B cell (primary cell): ENCODE data around the gene USP46. TPM values are rescaled to one million over a fixed set of nuclear protein-coding genes. Genes with fewer than 3 reads are reported as not detected.

Source experiments
- ATAC-seq: fragments of 200-7000 bp; cut with Tn5 transposase; one replicate; pipeline ENCODE4 v1.10.0; 2021; ENCODE audit warnings: low read depth, mild to moderate bottlenecking, moderate number of reproducible peaks, moderate library complexity
- CTCF ChIA-PET: fragments of 350-600 bp; sonication (Branson Sonifier 250); formaldehyde crosslinking; loops from one replicate; lab custom pipeline; 2021; ENCODE audit warnings: antibody characterized with exemption, inconsistent platforms; lab: Charles Lee
- POLR2A ChIA-PET: fragments of 350-600 bp; sonication (Branson Sonifier 250); formaldehyde crosslinking; loops from one replicate; lab custom pipeline; 2021; ENCODE audit warnings: antibody characterized with exemption; lab: Charles Lee
- DNase-seq: peaks from one replicate; pipeline ENCODE4 v3.0.0; 2013
- H2AFZ ChIP-seq: 2 replicates; pipeline ENCODE4 v1.6.1; 2012; ENCODE audit warnings: mild to moderate bottlenecking, low read depth, low read length; ENCODE audit not compliant: insufficient read depth, poor library complexity, severe bottlenecking
- H3K27ac ChIP-seq, 2 donors: 1 replicate in 1 of 2; 2 replicates in 1 of 2; pipeline ENCODE4 v1.5.1; 2012 to 2013; ENCODE audit warnings: low read length in 2 of 2, mild to moderate bottlenecking in 2 of 2, moderate library complexity in 1 of 2
- H3K27me3 ChIP-seq, 4 experiments: fragments of 200-600 bp in 1 of 4; sonication (generic) in 1 of 4; replicated peaks in 1 of 4; 1 replicate in 2 of 4; 2 replicates in 2 of 4; pipeline versions ENCODE4 v1.6.1 to v1.7.0; 2013 to 2016; ENCODE audit warnings: low read length in 3 of 4, mild to moderate bottlenecking in 2 of 4, mixed read lengths in 1 of 4, moderate library complexity in 1 of 4; ENCODE audit not compliant: insufficient read depth in 4 of 4, control insufficient read depth in 3 of 4; ENCODE audit errors: control extremely low read depth in 1 of 4
- H3K36me3 ChIP-seq, 2 experiments: replicated peaks in 1 of 2; 1 replicate in 1 of 2; 2 replicates in 1 of 2; pipeline versions ENCODE4 v1.6.1 to v1.7.1; 2013; ENCODE audit warnings: low read length in 1 of 2; ENCODE audit not compliant: insufficient read depth in 2 of 2, control insufficient read depth in 1 of 2; ENCODE audit errors: control extremely low read depth in 1 of 2, extremely low read depth in 1 of 2
- H3K4me1 ChIP-seq, 2 donors: fragments of 200-600 bp in 1 of 2; sonication (generic) in 1 of 2; 1 replicate in 1 of 2; 2 replicates in 1 of 2; pipeline versions ENCODE4 v1.5.1 to v1.6.1; 2013 to 2017; ENCODE audit warnings: low read length in 2 of 2; ENCODE audit not compliant: control insufficient read depth in 2 of 2, insufficient read depth in 2 of 2
- H3K4me2 ChIP-seq: replicated peaks from 2 replicates; pipeline ENCODE3; 2012; ENCODE audit warnings: mild to moderate bottlenecking, low read depth, low read length; ENCODE audit not compliant: poor library complexity, severe bottlenecking
- H3K4me3 ChIP-seq, 5 experiments: fragments of 200-600 bp in 1 of 5; sonication (generic) in 1 of 5; 1 replicate in 3 of 5; 2 replicates in 2 of 5; pipeline versions ENCODE4 v1.5.1 to v1.7.0; 2011 to 2016; ENCODE audit warnings: low read length in 4 of 5, mild to moderate bottlenecking in 4 of 5, low read depth in 2 of 5, control low read depth in 1 of 5, moderate library complexity in 1 of 5; ENCODE audit not compliant: insufficient read depth in 1 of 5; ENCODE audit errors: control extremely low read depth in 1 of 5, extremely low read depth in 1 of 5
- H3K79me2 ChIP-seq: fragments of 200-600 bp; sonication (generic); one replicate; pipeline ENCODE4 v1.6.0; 2016; ENCODE audit warnings: low read length; ENCODE audit not compliant: control insufficient read depth, insufficient read depth
- H3K9ac ChIP-seq: fragments of 200-600 bp; sonication (generic); 2 replicates; pipeline ENCODE4 v1.6.1; 2017; ENCODE audit warnings: mild to moderate bottlenecking, low read length, moderate library complexity
- H3K9me3 ChIP-seq, 3 donors: one replicate each; pipeline versions ENCODE4 v1.6.1 to v1.7.1; 2013; ENCODE audit warnings: low read length in 2 of 3; ENCODE audit not compliant: control insufficient read depth in 2 of 3, insufficient read depth in 1 of 3; ENCODE audit errors: control extremely low read depth in 1 of 3
- H4K20me1 ChIP-seq: 2 replicates; pipeline ENCODE4 v1.6.0; 2012; ENCODE audit warnings: mild to moderate bottlenecking, low read length; ENCODE audit not compliant: insufficient read depth, control insufficient read depth, poor library complexity, severe bottlenecking
- H3K27ac Mint-ChIP-seq: one replicate; pipeline ENCODE4 v1.8.0; 2021; ENCODE audit warnings: mixed read lengths
- H3K27me3 Mint-ChIP-seq: one replicate; pipeline ENCODE4 v1.8.0; 2021; ENCODE audit warnings: mixed read lengths
- H3K4me1 Mint-ChIP-seq: one replicate; pipeline ENCODE4 v1.8.0; 2021; ENCODE audit warnings: mixed read lengths
- H3K4me3 Mint-ChIP-seq: one replicate; pipeline ENCODE4 v1.8.0; 2021; ENCODE audit warnings: mixed read lengths
- H3K9me3 Mint-ChIP-seq: one replicate; pipeline ENCODE4 v1.8.0; 2022; ENCODE audit warnings: mixed read lengths; ENCODE audit not compliant: insufficient read depth
- CTCF ChIP-seq: fragments of 200-600 bp; IDR thresholded peaks from one replicate; pipeline ENCODE4 v1.8.0; 2022; ENCODE audit warnings: antibody characterized with exemption, mild to moderate bottlenecking
- EZH2 ChIP-seq: IDR thresholded peaks from 2 replicates; pipeline ENCODE4 v1.6.1; 2012; ENCODE audit warnings: borderline replicate concordance, low read depth, mild to moderate bottlenecking, moderate library complexity, low read length; ENCODE audit not compliant: insufficient read depth, poor library complexity, severe bottlenecking
- WGBS: methylation state at CpG from one replicate; pipeline ENCODE4 v1.1.5; 2013; ENCODE audit warnings: missing lambda C conversion rate; ENCODE audit not compliant: insufficient coverage; 5-methylcytosine and 5-hydroxymethylcytosine counted together
- intact Hi-C: fragments of 100-400 bp; cut with micrococcal nuclease; formaldehyde crosslinking; loops from one replicate; pipeline ENCODE4 v1.10.0; 2022
- polyA plus RNA-seq: library from polyadenylated mRNA; depleted of rRNA; stranded (reverse); fragments of >200 nt; gene quantifications from 2 replicates; pipeline ENCODE4 v1.2.3, GENCODE V29; 2012
- total RNA-seq, 2 donors: library from RNA; stranded (reverse); fragments of 120-200 nt in 1 of 2; gene quantifications; 1 replicate in 1 of 2; 2 replicates in 1 of 2; pipeline versions ENCODE4 v1.2.3 to v1.2.4, GENCODE V29; 2013 to 2022

USP46 gene
- total and polyA plus RNA-seq, 2 donors (not counting 1 experiment from before 2014, with no cell fraction given) = 1.8 to 11.8 TPM

GRCh38 chr4:52664479-52664878, 5.4 kb upstream of the USP46 start:
- Histone ChIP-seq H3K4me3 (no peak overlapping the region), H3K4me2 (no peak overlapping the region), H3K79me2 (no peaks in the 10 kb centered on the region), H2AFZ (no peak overlapping the region), H4K20me1 (no peaks in the 10 kb centered on the region), H3K36me3 (no peaks in the 10 kb centered on the region), H3K27me3 (peaks cover 0 to 12% (median 3%) of the 10 kb centered on the region in 4 experiments), H3K9ac (no peak overlapping the region), H3K27ac (no peak overlapping the region), H3K9me3 (peaks cover 0 to 8% (median 0%) of the 10 kb centered on the region in 3 donors), H3K4me1 (peaks cover 4 to 6% of the 10 kb centered on the region in 2 donors)
- Mint-ChIP-seq H3K4me1 (peaks cover 9% of the 10 kb centered on the region), H3K4me3 (no peak overlapping the region), H3K27ac (no peak overlapping the region), H3K9me3 (no peaks in the 10 kb centered on the region), H3K27me3 (peaks cover 15% of the 10 kb centered on the region)
- ChIA-PET CTCF (interaction anchor here (0.7 to 1.8 kb wide), 4 partner anchors 83 to 319 kb away, joined by 3 to 10 read pairs (median 5); no protein-coding TSS in a partner anchor), POLR2A (no interaction called here)
- ATAC-seq = no peak
- DNase-seq = no peak
- no peak for TF ChIP-seq CTCF
- no peak for TF ChIP-seq EZH2
- intact Hi-C loops = loop anchor here (10.0 kb wide), 1 partner anchor 120 kb away; no protein-coding TSS in a partner anchor

- H3K36me3 ChIP-seq = no peaks in the 10 kb centered on the region
- H3K27ac ChIP-seq = no peak overlapping the region
- 100% methylated on average over 4 of the region's 4 CpGs for WGBS
- no peak for ATAC-seq
- no peak overlapping the region for H3K9ac ChIP-seq
- no peak for DNase-seq
- H3K79me2 ChIP-seq = no peaks in the 10 kb centered on the region
- TF ChIP-seq EZH2 = no peak
- TF ChIP-seq CTCF = no peak
- H3K27me3 ChIP-seq = peaks cover 0 to 4% (median 0%) of the 10 kb centered on the region in 4 experiments
- H3K4me1 ChIP-seq = peaks cover 10 to 14% of the 10 kb centered on the region in 2 donors
- Mint-ChIP-seq H3K27ac (no peak overlapping the region), H3K9me3 (no peaks in the 10 kb centered on the region), H3K4me1 (peaks cover 20% of the 10 kb centered on the region), H3K4me3 (no peak overlapping the region), H3K27me3 (peaks cover under 1% of the 10 kb centered on the region)
- no peak overlapping the region for H2AFZ ChIP-seq
- ChIA-PET CTCF (interaction anchor here (1.0 to 1.5 kb wide), 3 partner anchors 13 to 50 kb away, joined by 3 read pairs; no protein-coding TSS in a partner anchor), POLR2A (interaction anchor here (5.0 kb wide), 1 partner anchor 50 kb away, joined by 27 read pairs; no protein-coding TSS in a partner anchor)
- no peaks in the 10 kb centered on the region for H4K20me1 ChIP-seq
- H3K4me3 ChIP-seq = no peak overlapping the region
- peaks cover 0 to 8% (median 0%) of the 10 kb centered on the region in 3 donors for H3K9me3 ChIP-seq
- intact Hi-C loops = loop anchor here (10.0 kb wide), 1 partner anchor 117 kb away; no protein-coding TSS in a partner anchor
- H3K4me2 ChIP-seq = no peak overlapping the region
Measured at GRCh38 chr4:52661966-52662690, 3.0 kb upstream of the USP46 start.
